Pons (tissue), 1 donor: ENCODE measurements around the gene NCR2.

Source experiments
- DNase-seq: peaks from one replicate; pipeline ENCODE4 v3.0.0-alpha.2; 2016; ENCODE audit warnings: low spot score

NCR2 gene

GRCh38 chr6:41331401-41332150 is 3.8 kb upstream of the NCR2 start:
- no peak for DNase-seq

GRCh38 chr6:41332241-41332640 is 3.2 kb upstream of the NCR2 start:
- DNase-seq, result no peak

GRCh38 chr6:41332842-41333736 is 2.3 kb upstream of the NCR2 start:
- no peak for DNase-seq

GRCh38 chr6:41334482-41335040 is 847 bp upstream of the NCR2 start:
- DNase-seq, result no peak

DNA sequence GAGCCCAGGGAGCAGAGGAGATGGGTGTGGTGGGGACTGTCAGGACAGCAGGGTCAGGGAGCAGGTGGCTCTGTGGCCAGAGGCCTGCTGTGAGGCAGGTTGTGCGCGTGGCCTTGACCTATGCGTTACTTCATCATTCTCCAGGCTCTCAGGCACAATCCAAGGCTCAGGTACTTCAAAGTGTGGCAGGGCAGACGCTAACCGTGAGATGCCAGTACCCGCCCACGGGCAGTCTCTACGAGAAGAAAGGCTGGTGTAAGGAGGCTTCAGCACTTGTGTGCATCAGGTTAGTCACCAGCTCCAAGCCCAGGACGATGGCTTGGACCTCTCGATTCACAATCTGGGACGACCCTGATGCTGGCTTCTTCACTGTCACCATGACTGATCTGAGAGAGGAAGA is 535 bp downstream of the NCR2 start:
- DNase-seq, result no peak

DNA sequence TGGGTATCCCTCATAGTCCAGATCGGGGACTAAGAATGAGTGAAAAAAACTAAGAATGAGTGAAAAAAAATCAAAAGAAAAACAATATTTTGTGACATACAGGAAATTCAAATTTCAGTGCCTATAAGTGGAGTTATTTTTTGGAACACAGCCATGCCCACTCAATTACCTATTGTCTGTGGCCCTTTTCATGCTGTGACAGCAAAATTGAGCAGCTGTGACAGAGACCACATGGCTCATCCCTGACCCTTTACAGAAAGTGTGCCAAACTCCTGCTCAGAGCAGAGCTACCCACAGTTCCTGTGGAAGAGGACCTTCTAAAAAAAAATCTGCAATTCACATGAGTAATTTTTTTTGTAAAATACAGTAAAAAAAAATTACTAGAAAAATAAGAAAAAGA is 1.4 kb downstream of the NCR2 start:
- DNase-seq, result no peak

- no peak for DNase-seq
Observed at GRCh38 chr6:41337709-41338108, 2.3 kb downstream of the NCR2 start.

DNA sequence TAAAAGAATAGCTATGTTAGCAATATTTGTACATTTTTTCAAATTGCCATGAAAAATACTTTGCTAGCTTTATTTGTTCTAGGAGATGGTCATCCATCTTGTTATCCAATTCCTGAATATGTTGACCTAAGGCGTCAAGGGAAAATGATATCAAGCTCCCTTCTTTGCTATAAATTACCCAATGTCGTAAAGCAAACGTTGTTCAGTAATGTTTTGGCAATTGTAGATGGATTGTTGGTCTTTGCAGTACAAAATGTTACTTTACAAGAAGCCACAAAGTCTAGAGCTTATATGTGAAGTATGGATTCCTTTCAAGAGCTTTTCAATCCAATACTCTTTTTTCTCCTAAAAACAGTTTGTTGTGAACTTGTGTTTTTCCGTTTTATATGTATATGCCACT is 3.3 kb downstream of the NCR2 start:
- no peak for DNase-seq

- DNase-seq, result no peak
Observed at GRCh38 chr6:41341580-41341979, 6.2 kb downstream of the NCR2 start.

DNA sequence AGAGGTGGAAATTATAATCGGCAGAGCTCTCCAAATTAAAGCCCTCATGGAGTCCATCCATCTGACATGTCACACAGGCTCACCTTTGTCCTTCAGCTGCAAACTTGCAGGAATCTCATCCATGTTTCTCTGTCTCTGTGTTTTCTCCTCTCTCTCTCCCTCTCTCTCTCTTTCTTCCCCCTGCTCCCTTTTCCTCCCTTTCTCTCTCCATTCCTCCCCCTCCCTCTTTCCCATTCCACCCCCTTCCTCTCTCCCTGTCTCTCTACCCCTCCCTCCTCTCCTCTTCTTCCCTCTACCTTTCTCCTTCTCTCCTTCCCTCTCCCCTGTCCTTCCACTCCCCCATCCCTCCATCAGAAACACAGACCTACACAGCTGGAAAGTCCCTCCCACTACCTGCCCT is 6.8 kb downstream of the NCR2 start:
- DNase-seq, result no peak

- DNase-seq, result no peak
Observed at GRCh38 chr6:41343641-41344187, 8.3 kb downstream of the NCR2 start.

- no peak for DNase-seq
Observed at GRCh38 chr6:41344876-41345275, 9.5 kb downstream of the NCR2 start.

GRCh38 chr6:41345901-41346300 is 10.5 kb downstream of the NCR2 start:
- DNase-seq, result no peak

DNA sequence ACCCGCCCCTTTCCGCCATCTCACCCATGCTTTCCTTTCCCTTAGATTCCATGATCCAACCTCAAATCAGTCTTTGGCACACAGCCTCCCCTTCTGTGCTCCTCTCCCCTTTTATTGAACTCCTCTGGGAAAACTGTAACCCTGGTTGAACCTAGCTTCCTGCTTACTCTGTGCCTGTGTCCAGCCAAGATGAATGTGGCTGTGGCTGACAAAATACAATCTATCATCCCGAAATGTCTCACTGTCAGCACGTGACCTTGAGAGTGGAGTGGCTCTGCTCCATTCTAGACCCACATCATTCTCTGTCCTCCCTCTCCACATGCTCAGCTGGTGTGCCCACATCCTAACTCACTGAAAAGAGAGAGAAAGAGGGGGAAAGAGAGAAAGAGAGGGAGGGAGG is 11.0 kb downstream of the NCR2 start:
- no peak for DNase-seq

DNA sequence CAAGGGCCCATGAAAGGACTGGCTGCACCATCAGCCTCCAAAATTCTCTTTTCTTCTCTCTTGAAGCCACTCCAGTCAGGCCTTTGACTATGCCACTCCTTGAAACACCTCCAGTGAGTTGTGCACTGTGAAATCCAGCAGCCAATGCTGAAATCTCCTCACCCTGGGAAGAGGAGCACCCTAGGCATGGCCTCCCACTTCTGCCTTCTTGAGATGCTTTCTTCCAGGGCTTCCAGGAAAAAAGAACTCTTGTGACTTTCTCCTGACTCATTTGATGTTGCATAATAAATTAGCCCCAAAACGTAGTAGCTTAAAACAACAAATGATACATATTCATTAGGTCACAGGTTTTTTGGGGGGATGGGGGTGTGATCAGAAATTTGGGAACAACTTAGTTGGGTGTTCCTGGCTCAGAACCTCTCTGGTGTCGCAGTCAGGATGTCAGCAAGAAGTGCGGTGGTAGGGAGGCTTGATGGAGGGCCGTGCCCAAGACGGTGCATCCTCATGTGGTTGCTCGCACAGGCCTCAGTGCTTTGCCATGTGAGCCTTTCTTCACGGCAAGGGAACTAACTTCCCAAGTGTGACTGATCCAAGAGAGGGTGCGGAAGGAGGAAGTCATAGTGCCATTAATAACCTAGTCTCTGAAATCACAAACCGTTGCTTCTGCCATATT is 12.1 kb downstream of the NCR2 start:
- DNase-seq, result no peak

- no peak for DNase-seq
Observed at GRCh38 chr6:41348934-41349333, 13.5 kb downstream of the NCR2 start.

GRCh38 chr6:41352396-41352795 is 17.0 kb downstream of the NCR2 start:
- no peak for DNase-seq

GRCh38 chr6:41352907-41353306 is 17.5 kb downstream of the NCR2 start:
- no peak for DNase-seq

- no peak for DNase-seq
Observed at GRCh38 chr6:41353333-41353732, 17.9 kb downstream of the NCR2 start.

GRCh38 chr6:41355952-41356351 is 20.5 kb downstream of the NCR2 start:
- DNase-seq, result no peak

DNA sequence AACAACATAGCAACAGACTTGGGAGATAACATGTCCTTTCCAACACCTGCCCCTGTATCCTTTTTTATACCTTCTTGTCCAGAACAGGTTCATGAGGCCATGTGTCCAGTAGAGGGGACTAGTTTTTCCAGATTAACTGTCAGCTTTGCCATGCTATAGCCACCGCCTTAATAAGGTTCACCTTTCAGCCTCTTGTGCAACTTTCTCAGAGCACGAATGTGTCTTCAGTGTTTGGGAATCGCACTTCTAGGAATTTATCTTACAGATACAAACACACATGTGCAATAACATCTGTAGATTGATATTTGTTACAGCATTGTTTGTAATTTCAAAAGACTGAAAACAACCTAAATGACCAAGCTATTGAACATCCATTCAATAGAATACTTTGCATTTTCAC is 21.4 kb downstream of the NCR2 start:
- DNase-seq, result no peak

- DNase-seq, result no peak
Observed at GRCh38 chr6:41358503-41358902, 23.1 kb downstream of the NCR2 start.
